ENCODE measurements around the gene GRID2.

GRCh38 chr4:92477298-92477697 lies 173.5 kb downstream of the GRID2 start:
- no peak for TF ChIP-seq MXI1 (IDR thresholded peaks at IDR 0.05; ENCODE audit: low read depth, low read length)
- TF ChIP-seq, protein P1, sequence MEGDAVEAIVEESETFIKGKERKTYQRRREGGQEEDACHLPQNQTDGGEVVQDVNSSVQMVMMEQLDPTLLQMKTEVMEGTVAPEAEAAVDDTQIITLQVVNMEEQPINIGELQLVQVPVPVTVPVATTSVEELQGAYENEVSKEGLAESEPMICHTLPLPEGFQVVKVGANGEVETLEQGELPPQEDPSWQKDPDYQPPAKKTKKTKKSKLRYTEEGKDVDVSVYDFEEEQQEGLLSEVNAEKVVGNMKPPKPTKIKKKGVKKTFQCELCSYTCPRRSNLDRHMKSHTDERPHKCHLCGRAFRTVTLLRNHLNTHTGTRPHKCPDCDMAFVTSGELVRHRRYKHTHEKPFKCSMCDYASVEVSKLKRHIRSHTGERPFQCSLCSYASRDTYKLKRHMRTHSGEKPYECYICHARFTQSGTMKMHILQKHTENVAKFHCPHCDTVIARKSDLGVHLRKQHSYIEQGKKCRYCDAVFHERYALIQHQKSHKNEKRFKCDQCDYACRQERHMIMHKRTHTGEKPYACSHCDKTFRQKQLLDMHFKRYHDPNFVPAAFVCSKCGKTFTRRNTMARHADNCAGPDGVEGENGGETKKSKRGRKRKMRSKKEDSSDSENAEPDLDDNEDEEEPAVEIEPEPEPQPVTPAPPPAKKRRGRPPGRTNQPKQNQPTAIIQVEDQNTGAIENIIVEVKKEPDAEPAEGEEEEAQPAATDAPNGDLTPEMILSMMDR (IDR thresholded peaks at IDR 0.05): no peak
- TF ChIP-seq TEAD4 (IDR thresholded peaks at IDR 0.05; ENCODE audit: borderline replicate concordance, insufficient read depth): no peak
- no peak for TF ChIP-seq EZH2phosphoT487 (IDR thresholded peaks at IDR 0.05; ENCODE audit: borderline replicate concordance, low read depth)
- TF ChIP-seq POLR2AphosphoS5 (IDR thresholded peaks at IDR 0.05; ENCODE audit: low read depth, low read length): no peak
- no peak for TF ChIP-seq FOSL2 (IDR thresholded peaks at IDR 0.05; ENCODE audit: borderline replicate concordance, low read depth)
- TF ChIP-seq TAF1 (IDR thresholded peaks at IDR 0.05; ENCODE audit: borderline replicate concordance, low read depth, low read length): no peak
- no peak for TF ChIP-seq GATA2 (CRISPR knock-in tag; IDR thresholded peaks at IDR 0.05)
- no peak for TF ChIP-seq NRF1 (IDR thresholded peaks at IDR 0.05; ENCODE audit: low read depth, low read length)

All from SK-N-SH (cell line).